GM12864 (cell line): ENCODE data around the gene FOXRED2.

ENCODE experiments used
- DNase-seq: peaks from one replicate; pipeline ENCODE4 v3.0.0-alpha.2; 2011; ENCODE audit warnings: low read depth
- H3K4me3 ChIP-seq: 2 replicates; pipeline ENCODE4 v1.5.1; 2011; ENCODE audit warnings: mild to moderate bottlenecking, low read depth, low read length, control low read depth
- TF ChIP-seq, protein P1 (sequence below): IDR thresholded peaks from 2 replicates; pipeline ENCODE4 v1.5.1; 2011; ENCODE audit warnings: low read depth, mild to moderate bottlenecking, moderate library complexity, low read length, control low read depth, inconsistent platforms; ENCODE audit errors: missing control alignments

FOXRED2 gene

DNA sequence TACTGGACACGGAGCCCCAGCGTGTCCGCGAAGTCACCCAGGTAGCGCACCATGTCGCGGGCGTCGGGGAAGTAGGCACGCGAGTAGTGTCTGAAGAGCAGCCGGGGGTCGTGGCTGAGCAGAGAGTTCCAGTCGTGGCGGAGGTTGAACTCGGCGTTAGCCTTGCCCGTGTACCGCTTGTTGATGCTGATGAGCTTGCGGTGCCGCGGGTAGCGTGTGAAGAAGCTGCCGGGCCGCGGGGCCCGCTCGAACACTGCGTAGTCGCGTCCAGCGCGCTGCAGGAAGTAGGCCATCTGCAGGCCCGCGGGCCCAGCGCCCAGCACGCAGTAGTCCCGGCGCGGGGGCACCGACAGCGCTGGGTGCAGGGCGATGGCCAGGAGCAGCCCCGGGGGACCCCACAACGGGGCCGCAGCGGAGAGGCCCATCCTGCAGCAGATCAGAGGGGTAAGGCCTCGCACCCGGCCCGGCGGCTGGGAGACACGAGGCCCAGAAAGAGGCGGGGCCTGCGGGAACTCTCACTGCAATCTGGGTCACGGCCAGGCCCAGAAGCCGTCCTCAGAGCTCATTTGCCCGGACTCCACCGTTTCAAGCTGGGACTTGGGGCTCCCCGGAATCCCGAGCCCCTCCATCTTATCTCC is 723 bp downstream of the FOXRED2 start:
- TF ChIP-seq, protein P1, sequence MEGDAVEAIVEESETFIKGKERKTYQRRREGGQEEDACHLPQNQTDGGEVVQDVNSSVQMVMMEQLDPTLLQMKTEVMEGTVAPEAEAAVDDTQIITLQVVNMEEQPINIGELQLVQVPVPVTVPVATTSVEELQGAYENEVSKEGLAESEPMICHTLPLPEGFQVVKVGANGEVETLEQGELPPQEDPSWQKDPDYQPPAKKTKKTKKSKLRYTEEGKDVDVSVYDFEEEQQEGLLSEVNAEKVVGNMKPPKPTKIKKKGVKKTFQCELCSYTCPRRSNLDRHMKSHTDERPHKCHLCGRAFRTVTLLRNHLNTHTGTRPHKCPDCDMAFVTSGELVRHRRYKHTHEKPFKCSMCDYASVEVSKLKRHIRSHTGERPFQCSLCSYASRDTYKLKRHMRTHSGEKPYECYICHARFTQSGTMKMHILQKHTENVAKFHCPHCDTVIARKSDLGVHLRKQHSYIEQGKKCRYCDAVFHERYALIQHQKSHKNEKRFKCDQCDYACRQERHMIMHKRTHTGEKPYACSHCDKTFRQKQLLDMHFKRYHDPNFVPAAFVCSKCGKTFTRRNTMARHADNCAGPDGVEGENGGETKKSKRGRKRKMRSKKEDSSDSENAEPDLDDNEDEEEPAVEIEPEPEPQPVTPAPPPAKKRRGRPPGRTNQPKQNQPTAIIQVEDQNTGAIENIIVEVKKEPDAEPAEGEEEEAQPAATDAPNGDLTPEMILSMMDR, result no peak
- H3K4me3 ChIP-seq, result peak overlapping the region; percentile 58
- no peak for DNase-seq

DNA sequence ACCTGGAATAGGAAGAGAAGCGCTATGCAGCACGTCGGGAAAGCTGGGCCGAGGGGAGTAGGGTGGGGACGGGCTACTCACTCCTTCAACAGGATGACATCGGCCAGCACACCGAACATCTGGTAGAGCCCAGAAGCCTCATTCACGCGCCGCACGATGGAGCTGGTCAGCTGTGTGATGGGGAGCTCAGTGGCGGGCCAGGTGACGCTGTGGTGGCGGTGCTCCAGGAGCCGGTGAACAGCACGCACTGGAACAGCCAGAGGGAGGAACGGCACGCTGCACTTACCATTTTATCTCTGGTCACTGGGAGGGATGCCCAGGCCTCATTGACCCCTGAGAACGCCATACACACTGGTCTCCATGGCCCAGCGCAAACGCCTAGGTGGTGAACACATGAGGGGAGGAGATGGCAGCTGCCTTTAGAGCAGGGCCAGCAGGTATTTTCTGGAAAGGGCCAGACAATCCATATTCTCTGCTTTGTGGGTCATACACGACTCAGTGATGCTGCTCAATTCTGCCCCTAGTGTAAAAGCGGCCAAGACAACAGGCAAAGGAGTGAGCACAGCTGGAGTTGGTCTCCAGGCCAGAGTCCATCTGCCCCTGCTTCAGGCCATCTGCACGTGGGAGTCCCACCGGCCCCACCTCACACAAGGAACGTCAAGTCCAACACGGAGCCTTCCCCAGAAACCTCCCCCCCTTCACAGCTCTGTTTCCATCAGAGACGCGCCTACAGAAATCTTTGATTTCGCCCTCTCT is 8.8 kb downstream of the FOXRED2 start:
- H3K4me3 ChIP-seq, result no peak overlapping the region
- DNase-seq, result no peak
- TF ChIP-seq, protein P1, result no peak

DNA sequence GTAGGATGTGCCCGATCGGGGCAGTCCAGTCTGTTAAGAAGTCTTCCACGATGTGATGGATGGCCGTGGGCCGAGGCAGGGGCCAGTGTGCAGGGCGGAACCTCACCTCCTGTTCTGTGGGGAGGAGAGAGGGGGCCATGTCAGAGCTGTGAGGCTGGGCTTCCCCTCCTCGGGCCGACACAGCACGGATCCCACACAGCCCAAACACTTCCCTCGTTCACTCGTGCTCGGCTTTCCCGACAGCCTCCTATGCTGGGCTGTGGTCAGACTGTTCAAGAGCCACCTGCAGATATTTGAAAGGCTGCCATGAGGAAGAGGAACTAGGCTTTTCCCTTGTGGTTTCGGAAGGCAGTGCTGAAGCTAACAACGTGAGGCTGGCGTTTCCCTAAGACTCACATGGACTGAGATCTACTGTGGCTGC is 13.1 kb downstream of the FOXRED2 start:
- DNase-seq, result peak; percentile 61
- no peak overlapping the region for H3K4me3 ChIP-seq
- TF ChIP-seq, protein P1, result peak; percentile 11

DNA sequence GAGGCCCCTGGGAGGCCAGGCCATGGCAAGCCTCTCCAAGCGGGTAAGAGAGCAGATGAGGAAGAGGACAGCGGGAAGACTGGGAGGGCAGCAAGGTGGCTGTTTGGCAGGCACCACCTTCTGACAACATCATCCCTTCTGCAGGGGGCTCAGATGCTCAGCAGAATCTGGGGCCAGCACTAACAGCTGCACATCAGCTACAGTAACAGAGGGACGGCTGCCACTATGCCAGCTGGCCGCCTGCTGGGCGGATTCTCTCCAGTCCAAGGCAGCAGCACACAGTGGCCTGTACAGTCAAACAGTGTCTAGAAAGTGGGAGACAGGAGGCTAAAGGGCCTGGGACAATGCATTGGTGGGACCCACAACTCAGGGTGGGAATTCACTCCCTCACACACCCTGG is 14.7 kb downstream of the FOXRED2 start:
- no peak overlapping the region for H3K4me3 ChIP-seq
- TF ChIP-seq, protein P1, result no peak
- no peak for DNase-seq

DNA sequence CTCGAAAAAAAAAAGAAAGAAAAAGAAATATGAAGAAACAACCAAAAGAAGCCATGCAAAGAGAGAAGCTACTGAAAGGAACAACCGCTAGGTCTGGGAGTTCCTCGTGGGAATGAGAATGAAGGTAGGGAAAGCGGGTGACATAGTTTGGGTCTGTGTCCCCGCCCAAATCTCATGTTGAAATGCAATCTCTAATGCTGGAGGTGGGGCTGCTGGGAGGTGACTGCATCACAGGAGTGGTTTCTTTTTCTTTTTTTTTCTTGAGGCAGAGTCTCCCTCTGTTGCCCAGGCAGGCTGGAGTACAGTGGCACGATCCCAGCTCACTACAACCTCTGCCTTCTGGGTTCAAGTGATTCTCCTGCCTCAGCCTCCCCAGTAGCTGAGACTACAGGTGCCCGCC is 15.7 kb downstream of the FOXRED2 start:
- H3K4me3 ChIP-seq, result no peak overlapping the region
- no peak for DNase-seq
- TF ChIP-seq, protein P1, result no peak

DNA sequence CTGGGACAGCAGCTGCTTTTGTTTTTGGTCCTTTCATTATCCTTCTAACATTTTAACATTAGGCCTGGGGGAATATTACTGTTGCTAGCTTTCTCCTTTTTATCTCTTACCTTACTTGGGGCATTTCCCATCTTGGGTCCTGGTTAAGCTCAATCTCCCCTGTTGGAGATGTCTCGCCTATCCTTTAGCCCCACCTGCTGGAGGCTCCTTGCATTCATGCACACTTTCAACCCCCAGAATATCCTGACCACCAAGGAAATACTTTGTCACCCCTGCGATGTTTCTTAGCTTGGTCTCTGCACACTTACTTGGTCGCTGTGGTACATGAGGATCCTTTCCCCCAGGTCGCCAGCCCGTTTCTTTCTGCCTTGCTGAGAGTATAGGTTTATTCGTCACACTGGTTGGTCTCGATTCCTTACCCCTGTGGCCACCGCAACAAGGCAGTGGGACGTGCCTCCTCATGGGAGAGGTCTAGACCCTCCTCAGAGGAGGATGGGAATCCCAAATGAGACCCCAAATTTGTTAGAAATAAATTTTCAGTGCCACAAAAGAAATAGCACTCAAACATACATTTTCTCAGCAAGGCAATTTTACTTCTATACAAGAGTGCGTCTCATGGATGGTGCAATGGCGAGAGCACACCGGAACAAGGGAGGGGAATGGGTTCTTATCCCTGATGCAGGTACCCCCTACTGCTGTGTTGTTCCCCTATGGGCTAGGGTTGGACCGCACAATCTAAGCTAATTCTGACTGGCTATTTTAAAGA is 20.0 kb downstream of the FOXRED2 start:
- no peak overlapping the region for H3K4me3 ChIP-seq
- TF ChIP-seq, protein P1, result peak; percentile 62
- no peak for DNase-seq
